NK-92 treated with Interleukin-12 subunit alpha and Interleukin-12 subunit beta, amount 100 ng/mL, for 24 hours (cell line): ENCODE data around the gene AIM2.
A peak's percentile ranks its signal among the peaks of the same experiment; 100 is the strongest.
"Not testable (repeated sequence)": the region's sequence is repeated elsewhere in the genome, so short reads cannot be mapped to it uniquely, and the experiment has no call there.

Experiments used
- DNase-seq: peaks from one replicate; lab custom pipeline; 2025; lab: John Stamatoyannopoulos, UW

AIM2 gene

GRCh38 chr1:159076438-159077119, at the start of gene AIM2:
TSS of gene AIM2 (minus strand) at chr1:159076766. CDS start at chr1:159073499, 3,267 bp downstream.
- peak; percentile 62 for DNase-seq

- DNase-seq: peak; percentile 8
These were observed 47.0 kb upstream of the AIM2 start for GRCh38 chr1:159123587-159123986.

GRCh38 chr1:159122005-159122621, 45.5 kb upstream of the AIM2 start:
- DNase-seq: no peak

GRCh38 chr1:159121526-159121925, 45.0 kb upstream of the AIM2 start:
- no peak for DNase-seq

- no peak for DNase-seq
These were observed 43.8 kb upstream of the AIM2 start for GRCh38 chr1:159120317-159120716.

- no peak for DNase-seq
These were observed 37.2 kb upstream of the AIM2 start for GRCh38 chr1:159113596-159114433.

GRCh38 chr1:159103021-159103420, 26.5 kb upstream of the AIM2 start:
- not testable (repeated sequence) for DNase-seq

GRCh38 chr1:159100589-159100988, 24.0 kb upstream of the AIM2 start:
- no peak for DNase-seq

GRCh38 chr1:159098596-159098995, 22.0 kb upstream of the AIM2 start:
- DNase-seq: no peak

- DNase-seq: no peak
These were observed 15.6 kb upstream of the AIM2 start for GRCh38 chr1:159092036-159092760.

- DNase-seq: peak; percentile 19
These were observed 15.1 kb upstream of the AIM2 start for GRCh38 chr1:159091607-159092031.

- no peak for DNase-seq
These were observed 14.6 kb upstream of the AIM2 start for GRCh38 chr1:159091180-159091560.

GRCh38 chr1:159090286-159091179, 14.0 kb upstream of the AIM2 start:
- DNase-seq: no peak

GRCh38 chr1:159089184-159089791, 12.7 kb upstream of the AIM2 start:
- DNase-seq: no peak

- DNase-seq: no peak
These were observed 12.1 kb upstream of the AIM2 start for GRCh38 chr1:159088546-159089183.

GRCh38 chr1:159088050-159088449, 11.5 kb upstream of the AIM2 start:
- no peak for DNase-seq

- no peak for DNase-seq
These were observed 8.3 kb upstream of the AIM2 start for GRCh38 chr1:159084867-159085266.

- DNase-seq: no peak
These were observed 7.6 kb upstream of the AIM2 start for GRCh38 chr1:159084152-159084551.

- no peak for DNase-seq
These were observed 6.4 kb upstream of the AIM2 start for GRCh38 chr1:159083013-159083412.

GRCh38 chr1:159081626-159082025, 5.1 kb upstream of the AIM2 start:
- DNase-seq: no peak
